Hepatocyte (in vitro differentiated cells): ENCODE results near the gene STAB2.

Experiments used
- EZH2 ChIP-seq: fragments of 200-600 bp; sonication (generic); IDR thresholded peaks from 2 replicates; pipeline ENCODE4 v1.6.1; 2016; ENCODE audit warnings: antibody characterized with exemption, mild to moderate bottlenecking, borderline replicate concordance
- EZH2phosphoT487 ChIP-seq: fragments of 200-600 bp; sonication (generic); IDR thresholded peaks from one replicate; pipeline ENCODE4 v1.6.1; 2018; ENCODE audit warnings: antibody characterized with exemption, mild to moderate bottlenecking, low read depth, moderate library complexity; ENCODE audit not compliant: unreplicated experiment, severe bottlenecking
- TF ChIP-seq, protein P1 (sequence below): fragments of 200-600 bp; sonication (generic); IDR thresholded peaks from 2 replicates; pipeline ENCODE4 v1.5.1; 2016; ENCODE audit warnings: antibody characterized with exemption, mild to moderate bottlenecking; ENCODE audit not compliant: poor library complexity

DNA sequence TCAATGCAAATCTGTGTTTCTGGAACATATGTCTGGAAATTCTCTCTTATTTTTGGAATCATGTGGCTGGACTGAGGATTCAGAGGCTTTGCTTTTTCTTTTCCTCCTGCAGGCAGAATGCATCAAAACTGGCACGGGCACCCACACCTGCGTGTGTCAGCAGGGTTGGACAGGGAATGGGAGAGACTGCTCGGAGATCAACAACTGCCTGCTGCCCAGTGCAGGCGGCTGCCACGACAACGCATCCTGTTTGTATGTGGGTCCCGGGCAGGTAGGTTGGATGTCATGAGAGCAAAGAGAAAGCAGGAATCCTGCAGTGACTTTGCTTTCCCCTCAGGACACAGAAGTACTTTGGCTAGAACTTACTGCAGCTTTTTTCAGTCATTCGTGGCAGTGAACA lies 90.3 kb downstream of the STAB2 start:
- TF ChIP-seq, protein P1, sequence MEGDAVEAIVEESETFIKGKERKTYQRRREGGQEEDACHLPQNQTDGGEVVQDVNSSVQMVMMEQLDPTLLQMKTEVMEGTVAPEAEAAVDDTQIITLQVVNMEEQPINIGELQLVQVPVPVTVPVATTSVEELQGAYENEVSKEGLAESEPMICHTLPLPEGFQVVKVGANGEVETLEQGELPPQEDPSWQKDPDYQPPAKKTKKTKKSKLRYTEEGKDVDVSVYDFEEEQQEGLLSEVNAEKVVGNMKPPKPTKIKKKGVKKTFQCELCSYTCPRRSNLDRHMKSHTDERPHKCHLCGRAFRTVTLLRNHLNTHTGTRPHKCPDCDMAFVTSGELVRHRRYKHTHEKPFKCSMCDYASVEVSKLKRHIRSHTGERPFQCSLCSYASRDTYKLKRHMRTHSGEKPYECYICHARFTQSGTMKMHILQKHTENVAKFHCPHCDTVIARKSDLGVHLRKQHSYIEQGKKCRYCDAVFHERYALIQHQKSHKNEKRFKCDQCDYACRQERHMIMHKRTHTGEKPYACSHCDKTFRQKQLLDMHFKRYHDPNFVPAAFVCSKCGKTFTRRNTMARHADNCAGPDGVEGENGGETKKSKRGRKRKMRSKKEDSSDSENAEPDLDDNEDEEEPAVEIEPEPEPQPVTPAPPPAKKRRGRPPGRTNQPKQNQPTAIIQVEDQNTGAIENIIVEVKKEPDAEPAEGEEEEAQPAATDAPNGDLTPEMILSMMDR: no peak
- TF ChIP-seq EZH2phosphoT487: no peak
- TF ChIP-seq EZH2: no peak
